Measurements from ENCODE around the gene LAMB4.
A peak's percentile ranks its signal among the peaks of the same experiment; 100 is the strongest.

DNA sequence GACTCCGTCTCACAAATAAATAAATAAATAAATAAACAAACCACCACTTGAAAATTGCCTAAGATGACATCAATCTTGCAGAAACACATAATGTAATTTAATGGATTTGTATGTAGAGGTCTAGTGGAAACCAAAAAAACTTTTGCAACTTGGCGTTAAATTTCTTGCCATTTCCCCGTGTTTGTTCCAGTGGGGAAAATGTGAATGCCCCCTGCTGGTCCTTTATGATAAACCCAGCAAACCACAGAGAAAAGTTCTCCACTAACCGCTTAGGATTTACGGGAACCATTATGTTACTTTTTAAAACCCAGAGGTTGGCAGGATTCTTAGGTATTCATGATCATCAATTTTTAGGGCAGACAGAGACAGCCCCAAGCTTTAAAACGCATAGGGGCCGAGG is 32.5 kb downstream of the LAMB4 start:
- TF ChIP-seq POLR2A (IDR thresholded peaks at IDR 0.05), result no peak
- TF ChIP-seq CTCF (IDR thresholded peaks at IDR 0.05), result peak; percentile 32 to 66 (median 53)

All from body of pancreas (tissue), 4 donors.